ENCODE data around the gene ANAPC2.

Gene ANAPC2

DNA sequence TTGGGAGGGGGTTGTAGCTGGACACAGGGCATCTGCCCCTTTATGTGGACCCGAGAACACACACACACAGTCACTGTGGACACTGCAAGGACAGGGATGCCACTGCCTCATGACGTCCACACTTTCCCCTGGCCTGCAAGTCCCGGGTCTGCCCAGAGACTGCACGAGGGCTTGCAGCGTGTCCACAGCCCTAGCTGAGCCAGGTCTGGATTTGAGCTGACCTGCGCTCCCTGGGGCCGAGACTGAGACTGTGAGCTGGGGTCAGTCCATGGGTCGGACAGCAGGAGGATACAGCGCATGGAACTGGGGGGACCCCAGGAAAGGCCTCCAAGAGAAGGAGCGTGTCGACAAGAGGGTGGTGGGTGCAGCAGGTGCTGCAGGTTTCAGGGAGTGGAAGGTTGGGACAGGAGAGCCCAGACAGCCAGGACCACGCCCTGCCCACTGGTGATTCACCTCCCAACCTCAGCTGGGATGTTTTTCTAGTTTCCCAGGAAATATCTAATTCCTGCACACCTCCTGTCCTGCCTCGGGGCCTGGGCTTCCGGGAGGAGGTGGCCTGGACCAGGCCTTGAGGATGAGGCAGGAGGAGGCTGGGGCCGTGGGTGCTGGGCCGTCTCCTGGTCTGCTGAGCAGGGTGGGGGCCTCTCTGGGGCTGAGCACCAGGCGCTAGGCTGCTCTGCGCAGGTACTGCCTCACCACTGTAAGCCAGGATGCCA, 38.1 kb upstream of the ANAPC2 start:
- no peak for DNase-seq (ENCODE audit: low spot score)
- in situ Hi-C loops (cut with MboI; ENCODE audit: low pct_unique_long_range_greater_than_20kb, low sequenced_read_pairs, unreplicated experiment), result loop anchor here (10.0 kb wide), 1 partner anchor 102 kb away; no protein-coding TSS in a partner anchor
- TF ChIP-seq, protein P1, sequence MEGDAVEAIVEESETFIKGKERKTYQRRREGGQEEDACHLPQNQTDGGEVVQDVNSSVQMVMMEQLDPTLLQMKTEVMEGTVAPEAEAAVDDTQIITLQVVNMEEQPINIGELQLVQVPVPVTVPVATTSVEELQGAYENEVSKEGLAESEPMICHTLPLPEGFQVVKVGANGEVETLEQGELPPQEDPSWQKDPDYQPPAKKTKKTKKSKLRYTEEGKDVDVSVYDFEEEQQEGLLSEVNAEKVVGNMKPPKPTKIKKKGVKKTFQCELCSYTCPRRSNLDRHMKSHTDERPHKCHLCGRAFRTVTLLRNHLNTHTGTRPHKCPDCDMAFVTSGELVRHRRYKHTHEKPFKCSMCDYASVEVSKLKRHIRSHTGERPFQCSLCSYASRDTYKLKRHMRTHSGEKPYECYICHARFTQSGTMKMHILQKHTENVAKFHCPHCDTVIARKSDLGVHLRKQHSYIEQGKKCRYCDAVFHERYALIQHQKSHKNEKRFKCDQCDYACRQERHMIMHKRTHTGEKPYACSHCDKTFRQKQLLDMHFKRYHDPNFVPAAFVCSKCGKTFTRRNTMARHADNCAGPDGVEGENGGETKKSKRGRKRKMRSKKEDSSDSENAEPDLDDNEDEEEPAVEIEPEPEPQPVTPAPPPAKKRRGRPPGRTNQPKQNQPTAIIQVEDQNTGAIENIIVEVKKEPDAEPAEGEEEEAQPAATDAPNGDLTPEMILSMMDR (IDR thresholded peaks at IDR 0.05; ENCODE audit: extremely low read depth, insufficient read depth, missing control alignments), result no peak

DNA sequence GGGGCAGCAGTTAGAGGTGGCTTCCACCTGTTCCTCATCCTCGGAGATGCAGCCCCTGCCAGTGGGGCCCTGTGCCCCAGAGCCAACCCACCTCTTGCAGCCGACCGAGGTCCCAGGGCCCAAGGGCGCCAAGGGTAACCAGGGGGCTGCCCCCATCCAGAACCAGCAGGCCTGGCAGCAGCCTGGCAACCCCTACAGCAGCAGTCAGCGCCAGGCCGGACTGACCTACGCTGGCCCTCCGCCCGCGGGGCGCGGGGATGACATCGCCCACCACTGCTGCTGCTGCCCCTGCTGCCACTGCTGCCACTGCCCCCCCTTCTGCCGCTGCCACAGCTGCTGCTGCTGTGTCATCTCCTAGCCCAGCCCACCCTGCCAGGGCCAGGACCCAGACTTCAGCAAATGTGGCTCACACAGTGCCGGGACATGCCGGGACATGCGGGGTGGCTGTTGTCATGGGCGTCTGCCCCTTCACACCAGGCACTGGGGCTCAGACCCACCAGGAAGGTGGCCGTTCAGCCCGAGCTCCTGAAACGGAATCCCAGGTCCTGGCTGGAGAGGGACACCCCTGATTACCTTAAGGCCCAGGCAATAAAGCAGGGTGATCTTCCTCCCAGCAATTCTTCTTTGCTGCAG, 37.5 kb upstream of the ANAPC2 start:
- TF ChIP-seq, protein P1 (IDR thresholded peaks at IDR 0.05; ENCODE audit: extremely low read depth, insufficient read depth, missing control alignments), result no peak
- no peak for DNase-seq (ENCODE audit: low spot score)
- in situ Hi-C loops (cut with MboI; ENCODE audit: low pct_unique_long_range_greater_than_20kb, low sequenced_read_pairs, unreplicated experiment), result loop anchor here (10.0 kb wide), 1 partner anchor 101 kb away; no protein-coding TSS in a partner anchor

DNA sequence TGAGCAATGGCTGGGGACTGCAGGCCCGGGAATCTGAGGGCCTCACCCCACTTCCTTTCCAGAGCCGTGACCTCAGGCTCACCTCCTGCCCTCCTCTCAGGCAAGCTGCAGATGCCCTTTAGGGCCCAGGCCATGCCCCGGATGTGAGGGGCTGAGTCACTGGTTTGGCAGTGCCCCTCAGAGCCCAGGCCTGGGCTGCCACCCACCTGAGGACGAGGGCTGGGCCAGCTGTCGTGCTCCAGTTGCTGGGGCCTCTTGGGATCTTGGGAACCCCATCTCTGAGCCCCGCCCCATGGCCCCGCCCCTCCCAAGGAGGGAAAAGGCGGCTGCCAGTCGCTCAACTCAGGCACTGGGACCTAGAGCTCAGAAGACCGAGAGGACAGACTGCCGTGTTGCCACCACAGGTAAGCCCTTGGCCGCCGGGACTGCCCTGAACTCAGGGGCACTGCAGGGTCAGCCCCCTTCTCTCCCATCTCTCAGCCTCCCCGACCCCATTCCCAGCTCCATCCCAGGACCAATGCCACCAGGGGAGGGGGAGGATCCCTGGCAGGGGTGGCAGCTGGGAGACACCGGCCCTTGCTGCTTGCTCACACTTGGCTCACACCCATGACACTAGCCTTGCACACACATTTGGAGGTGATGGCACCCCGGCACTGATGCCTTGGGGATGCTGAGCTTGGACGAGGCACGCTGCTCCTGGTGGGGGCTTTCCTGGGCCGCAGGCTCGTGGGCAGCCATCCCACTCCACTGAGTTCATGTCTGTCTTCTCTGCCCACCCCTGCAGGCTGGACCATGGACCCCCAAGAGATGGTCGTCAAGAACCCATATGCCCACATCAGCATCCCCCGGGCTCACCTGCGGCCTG, 36.7 kb upstream of the ANAPC2 start, which contains the start of gene CYSRT1:
Gene CYSRT1, plus strand, starts transcription at position 345 of the 865 bp plus-strand sequence. Its CDS starts 448 bp downstream, at position 793.
- TF ChIP-seq, protein P1 (IDR thresholded peaks at IDR 0.05; ENCODE audit: extremely low read depth, insufficient read depth, missing control alignments), result no peak
- no peak for DNase-seq (ENCODE audit: low spot score)
- in situ Hi-C loops (cut with MboI; ENCODE audit: low pct_unique_long_range_greater_than_20kb, low sequenced_read_pairs, unreplicated experiment), result loop anchor here (10.0 kb wide), 1 partner anchor 100 kb away; no protein-coding TSS in a partner anchor

DNA sequence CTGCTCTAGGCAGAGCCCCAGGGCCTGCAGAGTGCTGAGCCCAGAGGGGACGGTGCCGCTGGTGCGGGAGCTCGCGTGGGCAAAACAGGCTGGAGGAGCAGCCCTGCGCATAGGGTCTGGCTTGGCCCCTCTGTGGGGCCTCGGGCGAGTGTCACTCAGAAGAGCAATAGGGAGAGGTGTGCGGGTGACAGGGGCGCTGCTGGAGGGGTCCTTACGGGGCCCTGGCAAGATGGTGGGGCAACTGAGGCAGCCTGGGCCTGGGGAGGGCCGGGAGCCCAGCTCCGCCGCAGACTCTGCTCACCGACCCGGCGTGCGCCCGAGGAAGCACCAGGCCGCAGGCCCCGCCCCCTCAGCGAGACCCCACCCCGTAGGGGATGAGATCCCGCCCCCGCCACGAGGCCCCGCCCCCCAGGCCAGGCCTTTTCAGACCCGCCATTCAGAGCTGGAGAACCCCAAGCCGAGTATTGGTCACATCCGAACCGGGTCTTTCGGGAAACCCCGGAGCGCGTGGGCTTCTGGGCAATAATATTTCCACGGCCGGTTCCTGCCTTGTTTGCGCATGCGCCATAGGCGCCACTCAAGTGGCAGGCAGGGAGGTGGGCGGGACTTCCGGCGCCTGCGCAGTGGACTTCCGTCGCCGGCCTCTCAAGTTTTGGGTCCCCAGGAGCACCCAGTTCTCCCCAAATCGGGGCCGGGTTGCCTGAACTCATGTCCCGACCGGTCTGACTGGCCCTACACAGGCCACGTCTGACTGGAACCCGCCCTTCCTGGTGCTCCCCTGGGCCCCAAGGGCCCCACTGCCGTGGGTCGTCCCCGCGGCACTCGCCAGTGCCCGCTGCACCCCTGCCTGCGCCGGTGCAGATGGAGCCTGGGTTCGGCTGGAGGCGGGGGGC, 35.0 kb upstream of the ANAPC2 start:
- DNase-seq (ENCODE audit: low spot score), result peak; percentile 100
- in situ Hi-C loops (cut with MboI; ENCODE audit: low pct_unique_long_range_greater_than_20kb, low sequenced_read_pairs, unreplicated experiment), result loop anchor here (10.0 kb wide), 1 partner anchor 99 kb away; no protein-coding TSS in a partner anchor
- TF ChIP-seq, protein P1 (IDR thresholded peaks at IDR 0.05; ENCODE audit: extremely low read depth, insufficient read depth, missing control alignments), result no peak

DNA sequence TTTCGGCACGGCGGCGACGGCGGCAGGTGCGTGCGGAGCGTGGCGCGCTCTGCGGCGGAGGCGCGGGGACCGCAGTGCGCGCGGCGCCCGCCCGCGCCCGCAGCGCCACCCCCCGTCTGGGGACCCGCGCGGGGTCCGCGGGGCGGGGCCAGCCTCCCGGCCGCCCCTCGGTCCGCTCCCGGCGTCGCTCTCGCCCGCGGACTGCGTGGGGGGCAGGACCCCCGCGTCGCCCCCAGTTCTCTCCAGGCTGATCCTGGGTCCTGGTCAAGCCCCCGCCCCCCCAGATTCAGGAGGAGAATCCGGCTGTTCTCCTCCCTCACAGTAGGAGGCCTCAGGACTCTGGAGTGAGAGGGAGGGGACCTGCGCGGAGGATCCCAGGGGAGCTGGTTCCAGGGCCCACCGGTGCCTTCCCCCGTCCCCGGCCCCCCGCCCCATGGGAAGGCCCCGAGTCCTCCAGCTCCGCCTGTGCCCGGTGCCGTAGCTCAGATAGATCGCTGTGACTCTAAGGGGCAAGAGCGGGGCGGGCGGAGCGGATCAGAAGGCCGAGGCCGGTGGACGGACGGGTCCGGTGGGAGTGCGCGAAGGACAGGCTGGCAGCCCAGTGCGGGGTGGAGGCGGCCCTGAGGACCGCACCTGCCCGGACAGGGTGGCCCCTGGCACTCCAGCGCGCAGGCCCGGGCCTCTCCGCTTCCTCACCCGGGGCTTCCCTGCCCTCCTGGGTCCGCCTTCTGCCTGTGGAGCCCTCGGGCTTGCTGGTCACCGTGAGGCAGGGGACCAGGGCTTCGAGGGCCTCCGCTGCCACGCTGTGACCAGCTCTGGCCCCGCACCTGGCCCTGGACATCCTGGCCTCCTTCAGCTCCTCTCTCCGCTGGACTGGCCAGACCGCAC, 34.1 kb upstream of the ANAPC2 start, which contains the start of gene RNF208:
Gene RNF208, minus strand, starts transcription at position 51 of the 888 bp plus-strand sequence. CDS start 1,028 bp downstream, outside the sequence.
- TF ChIP-seq, protein P1 (IDR thresholded peaks at IDR 0.05; ENCODE audit: extremely low read depth, insufficient read depth, missing control alignments), result no peak
- DNase-seq (ENCODE audit: low spot score), result no peak
- in situ Hi-C loops (cut with MboI; ENCODE audit: low pct_unique_long_range_greater_than_20kb, low sequenced_read_pairs, unreplicated experiment), result loop anchor here (10.0 kb wide), 1 partner anchor 98 kb away; no protein-coding TSS in a partner anchor

Data from GM13977 (cell line).